Right lobe of liver (tissue), 4 donors: ENCODE data around the gene SYNE4.

Experiments
- POLR2A ChIP-seq: fragments of 450-650 bp; IDR thresholded peaks from one replicate; pipeline ENCODE4 v1.6.1; 2017; ENCODE audit warnings: antibody characterized with exemption, mild to moderate bottlenecking
- TF ChIP-seq, protein P1 (sequence below), 4 donors: fragments of 200-600 bp in 3 of 4; fragments of 450-650 bp in 1 of 4; IDR thresholded peaks; one replicate each; pipeline versions ENCODE4 v1.5.1 to v1.8.0; 2016 to 2022; ENCODE audit warnings: antibody characterized with exemption in 4 of 4, mild to moderate bottlenecking in 2 of 4
- donor health status: DM: no; HTN: no; CAD: no.
- donor health status: DM: no; HTN: no; CAD: no.
- donor health status: DM: no; HTN: yes; CAD: no.

DNA sequence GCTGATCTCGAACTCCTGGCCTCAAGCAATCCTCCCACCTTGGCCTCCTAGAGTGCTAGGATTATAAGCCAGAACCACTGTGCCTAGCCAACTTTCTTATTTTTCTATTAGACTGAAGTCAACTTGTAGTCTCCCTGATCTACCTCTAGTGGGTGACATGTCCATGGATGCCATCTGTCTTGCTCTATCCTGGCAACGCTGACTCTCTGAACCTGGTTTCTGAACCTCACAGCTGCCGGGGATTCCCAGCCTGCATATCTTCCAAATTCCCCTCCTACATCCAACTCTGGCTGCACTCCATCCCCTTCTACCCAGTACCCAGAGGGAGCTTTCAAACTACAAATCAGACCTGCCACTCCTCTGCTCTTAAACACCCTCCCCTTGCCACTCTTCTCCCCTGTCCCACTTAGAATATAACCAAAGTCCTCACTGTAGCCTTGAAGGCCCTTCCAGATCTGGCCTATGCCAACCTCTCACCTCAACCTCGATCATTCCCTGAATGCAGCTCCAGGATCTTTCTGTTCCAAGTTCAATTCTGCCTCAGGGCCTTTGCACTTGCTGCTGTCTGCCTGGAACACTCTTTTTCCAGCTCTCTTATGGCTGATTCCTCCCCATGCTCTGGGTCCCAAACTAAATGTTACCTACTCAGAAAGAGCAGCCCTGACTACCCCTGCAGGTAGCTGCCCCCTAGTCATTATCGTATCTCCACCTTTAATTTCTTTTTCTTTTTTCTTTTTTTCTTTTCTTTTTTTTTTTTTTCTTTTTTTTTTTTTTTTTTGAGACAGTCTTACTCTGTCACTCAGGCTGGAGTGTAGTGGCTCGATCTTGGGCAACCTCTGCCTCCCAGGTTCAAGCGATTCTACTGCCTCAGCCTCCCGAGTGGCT lies 21.9 kb upstream of the SYNE4 start:
- TF ChIP-seq POLR2A: no peak
- TF ChIP-seq, protein P1, sequence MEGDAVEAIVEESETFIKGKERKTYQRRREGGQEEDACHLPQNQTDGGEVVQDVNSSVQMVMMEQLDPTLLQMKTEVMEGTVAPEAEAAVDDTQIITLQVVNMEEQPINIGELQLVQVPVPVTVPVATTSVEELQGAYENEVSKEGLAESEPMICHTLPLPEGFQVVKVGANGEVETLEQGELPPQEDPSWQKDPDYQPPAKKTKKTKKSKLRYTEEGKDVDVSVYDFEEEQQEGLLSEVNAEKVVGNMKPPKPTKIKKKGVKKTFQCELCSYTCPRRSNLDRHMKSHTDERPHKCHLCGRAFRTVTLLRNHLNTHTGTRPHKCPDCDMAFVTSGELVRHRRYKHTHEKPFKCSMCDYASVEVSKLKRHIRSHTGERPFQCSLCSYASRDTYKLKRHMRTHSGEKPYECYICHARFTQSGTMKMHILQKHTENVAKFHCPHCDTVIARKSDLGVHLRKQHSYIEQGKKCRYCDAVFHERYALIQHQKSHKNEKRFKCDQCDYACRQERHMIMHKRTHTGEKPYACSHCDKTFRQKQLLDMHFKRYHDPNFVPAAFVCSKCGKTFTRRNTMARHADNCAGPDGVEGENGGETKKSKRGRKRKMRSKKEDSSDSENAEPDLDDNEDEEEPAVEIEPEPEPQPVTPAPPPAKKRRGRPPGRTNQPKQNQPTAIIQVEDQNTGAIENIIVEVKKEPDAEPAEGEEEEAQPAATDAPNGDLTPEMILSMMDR (IDR thresholded peaks at IDR 0.05): peak in 3 of 4 donors; percentile 29 to 31 (median 30)
